ACHN (cell line): ENCODE results near the gene OR2V1.
A peak's percentile ranks its signal among the peaks of the same experiment; 100 is the strongest.
"Not testable (repeated sequence)": the region's sequence is repeated elsewhere in the genome, so short reads cannot be mapped to it uniquely, and the experiment has no call there.

Experiments
- DNase-seq: peaks from one replicate; pipeline ENCODE4 v3.0.0-alpha.2; 2015
- in situ Hi-C: cut with HindIII; loops from 2 replicates; pipeline ENCODE4 v1.10.0; 2017; ENCODE audit warnings: low sequenced_read_pairs, low pct_ligation_motif_present, low pct_unique_long_range_greater_than_20kb

OR2V1 gene

DNA sequence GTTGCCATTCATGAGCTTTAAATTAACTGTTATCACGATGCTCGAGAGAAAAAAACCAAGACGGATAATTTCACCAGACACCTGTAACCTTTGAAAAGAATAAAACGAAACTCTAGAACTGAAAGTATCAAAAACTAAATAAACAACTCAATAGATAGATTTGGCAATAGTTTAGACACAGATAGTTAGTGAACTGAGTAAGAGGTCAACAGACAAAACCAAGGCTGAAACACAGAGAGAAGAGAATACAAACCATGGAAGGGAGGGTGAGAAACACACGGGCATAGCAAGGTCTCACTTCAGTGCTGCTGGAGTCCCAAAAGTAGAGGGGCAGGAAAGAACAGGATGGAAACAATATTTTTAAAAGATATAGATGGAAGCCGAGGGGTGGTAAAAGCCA, 3.3 kb upstream of the OR2V1 start:
- no peak for DNase-seq
- in situ Hi-C loops = no loop called here

DNA sequence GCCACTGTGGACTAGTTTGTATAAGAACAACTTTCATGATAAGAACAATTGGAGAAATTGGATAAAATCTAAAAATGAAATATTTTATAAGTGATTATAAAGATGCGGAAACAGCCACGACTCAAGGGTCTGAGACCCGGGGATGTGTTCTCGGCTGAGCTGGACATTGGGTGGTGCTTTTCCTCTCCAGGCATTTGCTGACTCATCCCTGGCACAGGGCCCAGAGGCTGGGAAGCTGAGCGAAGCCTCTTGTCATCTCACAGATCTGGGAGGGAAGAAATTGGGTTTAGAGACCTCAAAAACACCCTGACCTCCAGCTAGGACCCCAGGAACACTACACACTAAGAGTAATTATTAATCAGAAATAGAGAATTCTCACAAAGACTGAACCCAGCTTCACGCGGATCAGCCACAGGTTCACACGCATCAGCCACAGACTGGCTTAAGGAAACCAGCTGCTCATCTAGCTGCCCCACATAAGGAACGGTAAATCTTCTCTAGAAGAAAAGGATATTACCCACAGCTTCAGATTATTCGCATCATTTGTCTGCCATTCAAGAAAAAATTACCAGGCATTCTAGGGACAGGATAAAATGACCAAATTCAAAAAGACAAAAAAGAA, 2.8 kb upstream of the OR2V1 start:
- in situ Hi-C loops = no loop called here
- DNase-seq = peak; percentile 21

GRCh38 chr5:181133083-181133482, 2.1 kb upstream of the OR2V1 start:
- in situ Hi-C loops = no loop called here
- DNase-seq = no peak

DNA sequence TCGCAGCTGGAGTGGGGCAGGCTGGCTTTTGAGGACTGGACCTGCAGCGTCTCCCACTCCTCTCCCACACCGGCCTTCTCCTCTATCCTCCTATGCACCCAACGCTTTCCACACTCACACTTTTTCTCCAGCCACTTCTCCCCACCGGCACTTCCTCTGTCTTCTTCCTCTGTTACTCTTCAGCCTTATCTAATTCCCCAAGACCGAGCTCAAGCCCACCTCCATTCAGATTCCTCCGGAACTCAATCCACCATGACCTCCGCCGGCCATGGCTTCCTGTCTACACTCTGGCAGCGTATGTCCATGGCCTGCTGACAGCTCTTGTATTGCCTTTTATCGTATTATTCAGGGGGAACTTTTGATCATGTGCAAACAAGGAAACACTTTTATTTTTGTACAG, 545 bp upstream of the OR2V1 start:
- no peak for DNase-seq
- in situ Hi-C loops = no loop called here

DNA sequence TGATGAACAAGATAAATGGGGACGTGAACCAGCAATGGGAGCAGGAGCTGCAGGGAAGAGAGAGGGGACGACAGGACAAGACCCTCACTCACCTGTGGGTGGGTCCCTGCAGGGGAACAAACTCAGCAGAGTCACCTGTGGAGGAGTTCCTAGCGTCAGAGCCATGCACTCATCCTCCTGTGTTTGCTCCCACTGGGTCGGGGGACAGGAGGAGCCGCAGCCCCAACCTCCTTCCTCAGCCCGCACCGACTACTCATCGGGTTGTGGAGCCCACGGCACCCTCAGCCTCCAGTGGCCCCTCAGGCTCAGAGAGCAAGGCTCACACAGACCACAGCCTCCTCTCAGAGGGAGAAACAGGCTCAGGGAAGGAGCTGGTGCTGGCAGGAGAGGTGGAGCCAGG, 888 bp downstream of the OR2V1 start:
- in situ Hi-C loops, DNase-seq: not testable (repeated sequence)

- in situ Hi-C loops = no loop called here
These were observed 1.4 kb downstream of the OR2V1 start for GRCh38 chr5:181129601-181130000.

GRCh38 chr5:181127907-181128626, 2.9 kb downstream of the OR2V1 start:
- in situ Hi-C loops = no loop called here

More at GRCh38 chr5:181129601-181130000, 1.4 kb downstream of the OR2V1 start:
- DNase-seq = no peak

DNA sequence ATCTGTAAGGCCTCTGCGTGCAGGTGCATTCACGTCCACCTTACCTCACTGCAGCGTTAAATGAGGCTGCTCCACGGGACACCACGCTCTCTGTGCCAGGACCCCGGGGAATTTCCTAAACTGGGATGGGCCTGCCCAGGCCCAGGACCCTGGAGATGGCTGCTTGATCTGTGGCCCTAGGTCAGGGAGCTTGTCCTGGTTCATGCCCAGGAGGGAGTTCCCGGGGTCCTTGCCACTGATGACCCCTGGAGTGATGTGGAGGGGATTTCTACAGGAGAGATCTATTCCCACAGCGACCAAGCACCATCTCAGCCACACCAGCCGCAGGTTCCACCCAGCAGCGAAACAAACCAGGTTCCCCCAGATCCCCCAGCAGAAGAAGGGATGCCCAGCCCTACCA, 3.5 kb downstream of the OR2V1 start:
- no peak for DNase-seq
- in situ Hi-C loops = no loop called here

More at GRCh38 chr5:181127907-181128626, 2.9 kb downstream of the OR2V1 start:
- DNase-seq = no peak

- no peak for DNase-seq
- in situ Hi-C loops = no loop called here
These were observed 4.1 kb downstream of the OR2V1 start for GRCh38 chr5:181126841-181127240.

- no peak for DNase-seq
- in situ Hi-C loops = no loop called here
These were observed 6.4 kb downstream of the OR2V1 start for GRCh38 chr5:181124526-181124925.

DNA sequence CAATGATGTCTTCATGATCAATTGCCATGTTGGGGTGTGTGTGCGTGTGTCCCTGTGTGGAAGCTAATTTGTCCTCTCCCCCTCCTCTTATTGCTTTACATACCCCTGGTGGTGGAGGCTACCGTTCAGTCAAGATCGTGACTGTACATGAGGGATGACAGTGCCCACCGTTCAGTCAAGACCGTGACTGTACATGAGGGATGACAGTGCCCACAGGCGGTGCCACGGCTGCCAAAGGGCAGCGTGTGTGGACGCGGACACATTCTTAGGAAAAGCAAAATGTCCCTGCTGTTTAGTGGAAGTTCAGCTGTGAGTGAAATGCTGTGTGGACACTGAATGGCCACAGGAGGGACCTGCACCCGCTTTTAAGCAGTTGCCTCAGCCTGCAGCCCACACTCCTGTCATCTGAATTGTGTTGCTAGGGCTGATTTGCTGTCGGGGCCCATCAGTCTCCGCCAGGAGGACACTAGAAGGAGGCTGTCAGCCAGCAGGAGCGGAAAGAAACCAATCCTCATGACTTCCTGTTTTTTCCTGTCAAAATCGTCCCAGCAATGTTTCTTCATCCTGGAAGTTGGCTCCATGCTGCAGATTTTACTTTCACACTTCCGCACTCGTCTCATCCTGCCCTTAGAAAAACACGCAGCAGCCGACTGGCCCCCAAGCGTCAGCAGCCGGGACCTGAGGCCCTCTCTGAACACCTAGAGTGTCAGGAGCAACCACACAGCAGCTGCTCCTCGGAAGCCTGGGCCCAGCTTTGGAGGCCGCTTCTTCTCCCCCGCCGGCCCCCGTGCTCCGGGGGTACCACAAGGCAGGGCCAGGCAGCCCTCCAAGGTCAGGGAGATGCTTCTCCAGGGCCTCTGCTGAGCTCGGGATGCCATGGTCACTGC, 9.1 kb downstream of the OR2V1 start:
- in situ Hi-C loops = no loop called here
- no peak for DNase-seq

DNA sequence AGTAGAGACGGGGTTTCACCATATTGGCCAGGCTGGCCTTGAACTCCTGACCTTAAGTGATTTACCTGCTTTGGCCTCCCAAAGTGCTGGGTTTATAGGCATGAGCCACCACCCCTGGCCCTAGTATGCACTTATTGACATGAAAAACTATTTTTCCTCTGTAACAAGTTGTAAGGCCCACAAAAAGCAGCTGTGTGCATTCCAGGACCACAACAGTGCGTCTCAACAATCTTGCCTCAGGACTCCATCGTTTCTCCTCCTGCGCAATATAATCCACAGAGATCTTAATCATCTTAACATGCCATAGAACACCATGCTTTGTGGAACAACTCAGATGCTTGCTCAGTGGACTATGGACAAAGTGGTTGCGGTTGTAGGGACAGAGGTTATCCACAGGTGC, 10.2 kb downstream of the OR2V1 start:
- DNase-seq = no peak
- in situ Hi-C loops = no loop called here

GRCh38 chr5:181120306-181120705, 10.7 kb downstream of the OR2V1 start:
- in situ Hi-C loops = no loop called here
- DNase-seq = no peak

DNA sequence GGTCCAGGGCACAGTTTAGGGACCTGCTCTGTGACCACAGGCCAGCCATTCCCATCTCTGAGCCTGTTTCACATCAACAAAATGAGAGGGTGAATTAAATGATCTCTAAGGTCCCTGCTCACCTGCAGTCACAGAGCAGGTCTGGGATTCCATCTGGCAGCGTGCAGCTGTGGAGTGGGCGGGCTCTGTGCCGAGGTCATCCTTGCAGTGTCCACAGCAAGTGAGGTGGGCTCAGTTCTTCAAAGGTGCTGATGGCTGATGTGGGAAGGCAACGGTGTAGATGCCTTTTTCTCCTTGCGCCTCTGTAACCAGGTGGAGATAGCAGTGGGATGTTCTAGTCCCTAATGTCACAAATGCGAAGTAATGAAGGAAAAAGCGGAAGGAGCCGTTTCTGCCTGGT, 11.9 kb downstream of the OR2V1 start:
- in situ Hi-C loops = no loop called here
- DNase-seq = no peak

GRCh38 chr5:181118369-181118768, 12.6 kb downstream of the OR2V1 start:
- DNase-seq = no peak
- in situ Hi-C loops = no loop called here

- peak; percentile 11 for DNase-seq
- in situ Hi-C loops = no loop called here
These were observed 15.9 kb downstream of the OR2V1 start for GRCh38 chr5:181114844-181115778.

GRCh38 chr5:181114284-181114843, 16.6 kb downstream of the OR2V1 start:
- in situ Hi-C loops = no loop called here
- no peak for DNase-seq

- DNase-seq, in situ Hi-C loops: not testable (repeated sequence)
These were observed 17.4 kb downstream of the OR2V1 start for GRCh38 chr5:181113572-181113971.
